GM23248 (cell line): ENCODE data around the gene PPP2R5B.

Experiments
- EZH2 ChIP-seq: fragments of 200-600 bp; sonication (generic); IDR thresholded peaks from 2 replicates; pipeline ENCODE4 v1.6.1; 2018; ENCODE audit warnings: antibody characterized with exemption, mild to moderate bottlenecking; ENCODE audit not compliant: insufficient read depth, poor library complexity, severe bottlenecking
- EZH2phosphoT487 ChIP-seq: fragments of 200-600 bp; sonication (generic); IDR thresholded peaks from 2 replicates; pipeline ENCODE4 v1.6.1; 2018; ENCODE audit warnings: antibody characterized with exemption, moderate library complexity, mild to moderate bottlenecking, low read depth; ENCODE audit not compliant: insufficient read depth

- no peak for TF ChIP-seq EZH2
- TF ChIP-seq EZH2phosphoT487 = no peak
Measured at GRCh38 chr11:64920124-64920523, 4.4 kb upstream of the PPP2R5B start.
